ENCODE results near the gene SLC66A2.

The SLC66A2 gene

GRCh38 chr18:79903071-79903635, 48.3 kb downstream of the SLC66A2 start:
- DNase-seq (ENCODE audit: low spot score), result no peak

GRCh38 chr18:79902640-79903039, 48.8 kb downstream of the SLC66A2 start:
- no peak for DNase-seq (ENCODE audit: low spot score)

- DNase-seq (ENCODE audit: low spot score), result no peak
Measured at GRCh38 chr18:79902075-79902474, 49.4 kb downstream of the SLC66A2 start.

- DNase-seq (ENCODE audit: low spot score), result no peak
Measured at GRCh38 chr18:79901665-79902064, 49.8 kb downstream of the SLC66A2 start.

GRCh38 chr18:79900610-79901570, 50.6 kb downstream of the SLC66A2 start:
- DNase-seq (ENCODE audit: low spot score), result no peak

GRCh38 chr18:79899609-79900445, 51.6 kb downstream of the SLC66A2 start:
- DNase-seq (ENCODE audit: low spot score), result no peak

- DNase-seq (ENCODE audit: low spot score), result no peak
Measured at GRCh38 chr18:79898952-79899608, 52.4 kb downstream of the SLC66A2 start.

GRCh38 chr18:79897940-79898625, 53.4 kb downstream of the SLC66A2 start:
- no peak for DNase-seq (ENCODE audit: low spot score)

- DNase-seq (ENCODE audit: low spot score), result no peak
Measured at GRCh38 chr18:79896738-79897137, 54.7 kb downstream of the SLC66A2 start.

GRCh38 chr18:79890674-79891073, 60.8 kb downstream of the SLC66A2 start:
- no peak for DNase-seq (ENCODE audit: low spot score)

- DNase-seq (ENCODE audit: low spot score), result no peak
Measured at GRCh38 chr18:79889569-79889968, 61.9 kb downstream of the SLC66A2 start.

GRCh38 chr18:79888016-79888415, 63.4 kb downstream of the SLC66A2 start:
- DNase-seq (ENCODE audit: low spot score), result no peak

GRCh38 chr18:79887181-79888000, 64.1 kb downstream of the SLC66A2 start:
- no peak for DNase-seq (ENCODE audit: low spot score)

GRCh38 chr18:79884963-79885728, 66.3 kb downstream of the SLC66A2 start:
- DNase-seq (ENCODE audit: low spot score), result no peak

- no peak for DNase-seq (ENCODE audit: low spot score)
Measured at GRCh38 chr18:79884294-79884962, 67.0 kb downstream of the SLC66A2 start.

- no peak for DNase-seq (ENCODE audit: low spot score)
Measured at GRCh38 chr18:79883461-79884293, 67.8 kb downstream of the SLC66A2 start.

GRCh38 chr18:79882522-79883241, 68.8 kb downstream of the SLC66A2 start:
- no peak for DNase-seq (ENCODE audit: low spot score)

- no peak for DNase-seq (ENCODE audit: low spot score)
Measured at GRCh38 chr18:79881695-79882094, 69.8 kb downstream of the SLC66A2 start.
